Right lobe of liver (tissue), 4 donors: ENCODE results near the gene TMEM50B.

Source experiments
- POLR2A ChIP-seq: fragments of 450-650 bp; IDR thresholded peaks from one replicate; pipeline ENCODE4 v1.6.1; 2017; ENCODE audit warnings: antibody characterized with exemption, mild to moderate bottlenecking
- TF ChIP-seq, protein P1 (sequence below), 4 donors: fragments of 200-600 bp in 3 of 4; fragments of 450-650 bp in 1 of 4; IDR thresholded peaks; one replicate each; pipeline versions ENCODE4 v1.5.1 to v1.8.0; 2016 to 2022; ENCODE audit warnings: antibody characterized with exemption in 4 of 4, mild to moderate bottlenecking in 2 of 4
- donor health status: DM: no; HTN: no; CAD: no.
- donor health status: DM: no; HTN: no; CAD: no.
- donor health status: DM: no; HTN: yes; CAD: no.

DNA sequence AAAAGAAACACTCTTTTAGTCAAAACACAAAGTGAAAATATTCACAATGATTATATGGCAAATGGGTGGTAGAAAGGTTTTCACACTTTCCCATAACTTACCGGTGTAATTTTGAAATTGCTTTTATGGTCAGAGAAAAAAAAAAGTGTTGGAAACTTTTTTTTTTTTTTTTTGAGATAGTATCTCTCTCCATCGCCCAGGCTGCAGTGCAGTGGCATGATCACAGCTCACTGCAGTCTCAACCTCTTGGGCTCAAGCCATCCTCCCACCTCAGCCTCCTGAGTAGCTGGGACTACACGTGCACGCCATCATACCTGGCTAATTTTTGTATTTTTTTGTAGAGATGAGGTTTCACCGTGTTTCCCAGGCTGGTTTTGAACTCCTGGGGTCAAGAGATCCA is 73.3 kb downstream of the TMEM50B start:
- TF ChIP-seq POLR2A: no peak
- TF ChIP-seq, protein P1, sequence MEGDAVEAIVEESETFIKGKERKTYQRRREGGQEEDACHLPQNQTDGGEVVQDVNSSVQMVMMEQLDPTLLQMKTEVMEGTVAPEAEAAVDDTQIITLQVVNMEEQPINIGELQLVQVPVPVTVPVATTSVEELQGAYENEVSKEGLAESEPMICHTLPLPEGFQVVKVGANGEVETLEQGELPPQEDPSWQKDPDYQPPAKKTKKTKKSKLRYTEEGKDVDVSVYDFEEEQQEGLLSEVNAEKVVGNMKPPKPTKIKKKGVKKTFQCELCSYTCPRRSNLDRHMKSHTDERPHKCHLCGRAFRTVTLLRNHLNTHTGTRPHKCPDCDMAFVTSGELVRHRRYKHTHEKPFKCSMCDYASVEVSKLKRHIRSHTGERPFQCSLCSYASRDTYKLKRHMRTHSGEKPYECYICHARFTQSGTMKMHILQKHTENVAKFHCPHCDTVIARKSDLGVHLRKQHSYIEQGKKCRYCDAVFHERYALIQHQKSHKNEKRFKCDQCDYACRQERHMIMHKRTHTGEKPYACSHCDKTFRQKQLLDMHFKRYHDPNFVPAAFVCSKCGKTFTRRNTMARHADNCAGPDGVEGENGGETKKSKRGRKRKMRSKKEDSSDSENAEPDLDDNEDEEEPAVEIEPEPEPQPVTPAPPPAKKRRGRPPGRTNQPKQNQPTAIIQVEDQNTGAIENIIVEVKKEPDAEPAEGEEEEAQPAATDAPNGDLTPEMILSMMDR (IDR thresholded peaks at IDR 0.05): no peak
